ENCODE measurements around the gene ARL11.
"Not testable (repeated sequence)": the region's sequence is repeated elsewhere in the genome, so short reads cannot be mapped to it uniquely, and the experiment has no call there.

ARL11 gene

DNA sequence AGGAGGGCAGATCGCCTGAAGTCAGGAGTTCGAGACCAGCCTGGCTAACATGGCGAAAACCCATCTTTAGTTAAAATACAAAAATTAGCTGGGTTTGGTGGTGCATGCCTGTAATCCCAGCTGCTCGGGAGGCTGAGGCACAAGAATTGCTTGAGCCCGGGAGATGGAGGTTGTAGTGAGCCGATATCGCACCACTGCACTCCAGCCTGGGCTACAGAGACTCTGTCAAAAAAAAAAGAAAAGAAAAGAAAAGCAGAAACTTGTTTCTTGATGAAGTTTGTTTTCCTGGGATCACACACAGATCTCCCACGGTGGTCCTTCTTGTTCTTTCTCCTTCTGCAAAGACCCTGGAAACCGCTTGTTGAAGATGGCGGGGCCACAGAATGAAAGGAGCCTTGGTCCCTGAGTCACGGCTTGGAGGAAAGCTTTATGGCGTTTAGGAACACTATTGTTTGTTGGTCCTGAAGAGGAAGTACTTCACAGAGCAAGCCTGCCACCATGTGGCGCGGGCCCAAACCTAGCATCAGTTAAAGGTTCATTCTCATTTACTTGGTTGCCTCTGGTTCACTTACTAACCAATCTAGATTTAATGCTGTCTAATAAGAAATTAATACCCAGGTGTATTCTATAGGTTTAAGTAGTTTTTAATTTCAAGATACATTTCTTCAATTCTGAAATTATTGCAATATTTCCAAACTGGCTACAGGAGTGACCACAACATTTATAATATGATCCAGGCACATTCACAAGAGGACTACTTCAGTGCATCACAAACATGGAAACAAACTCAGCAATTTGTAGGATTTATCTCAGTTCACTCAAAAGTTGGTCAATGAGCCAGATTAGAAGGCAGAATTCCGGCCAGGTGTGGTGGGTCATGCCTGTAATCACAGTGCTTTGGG is 21.3 kb upstream of the ARL11 start:
- peak; percentile 51 for DNase-seq (ENCODE audit: low read depth)
- TF ChIP-seq, protein P1, sequence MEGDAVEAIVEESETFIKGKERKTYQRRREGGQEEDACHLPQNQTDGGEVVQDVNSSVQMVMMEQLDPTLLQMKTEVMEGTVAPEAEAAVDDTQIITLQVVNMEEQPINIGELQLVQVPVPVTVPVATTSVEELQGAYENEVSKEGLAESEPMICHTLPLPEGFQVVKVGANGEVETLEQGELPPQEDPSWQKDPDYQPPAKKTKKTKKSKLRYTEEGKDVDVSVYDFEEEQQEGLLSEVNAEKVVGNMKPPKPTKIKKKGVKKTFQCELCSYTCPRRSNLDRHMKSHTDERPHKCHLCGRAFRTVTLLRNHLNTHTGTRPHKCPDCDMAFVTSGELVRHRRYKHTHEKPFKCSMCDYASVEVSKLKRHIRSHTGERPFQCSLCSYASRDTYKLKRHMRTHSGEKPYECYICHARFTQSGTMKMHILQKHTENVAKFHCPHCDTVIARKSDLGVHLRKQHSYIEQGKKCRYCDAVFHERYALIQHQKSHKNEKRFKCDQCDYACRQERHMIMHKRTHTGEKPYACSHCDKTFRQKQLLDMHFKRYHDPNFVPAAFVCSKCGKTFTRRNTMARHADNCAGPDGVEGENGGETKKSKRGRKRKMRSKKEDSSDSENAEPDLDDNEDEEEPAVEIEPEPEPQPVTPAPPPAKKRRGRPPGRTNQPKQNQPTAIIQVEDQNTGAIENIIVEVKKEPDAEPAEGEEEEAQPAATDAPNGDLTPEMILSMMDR (conservative IDR thresholded peaks at IDR 0.05; ENCODE audit: low read depth, low read length) = peak; percentile 80
- peak overlapping the region; percentile 31 for H3K4me3 ChIP-seq (ENCODE audit: low read length)

DNA sequence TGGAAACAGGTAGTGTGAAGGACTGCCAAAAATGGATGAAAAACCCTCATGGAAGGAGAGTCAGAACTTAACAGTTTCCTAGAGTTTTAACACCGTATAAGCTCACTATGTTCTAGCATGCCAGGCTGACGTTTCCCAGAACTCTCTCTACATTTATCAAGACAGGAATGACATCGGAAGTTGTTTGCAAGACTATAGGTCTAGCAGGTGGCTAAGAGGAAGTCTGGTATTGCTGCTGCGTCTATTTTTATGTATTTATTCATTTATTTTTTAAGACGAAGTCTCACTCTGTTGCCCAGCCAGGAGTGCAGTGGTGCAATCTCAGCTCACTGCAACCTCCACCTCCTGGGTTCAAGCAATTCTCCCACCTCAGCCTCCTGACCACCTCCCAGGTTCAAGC is 20.5 kb upstream of the ARL11 start:
- no peak for DNase-seq (ENCODE audit: low read depth)
- TF ChIP-seq, protein P1 (conservative IDR thresholded peaks at IDR 0.05; ENCODE audit: low read depth, low read length) = no peak
- H3K4me3 ChIP-seq (ENCODE audit: low read length) = no peak overlapping the region

DNA sequence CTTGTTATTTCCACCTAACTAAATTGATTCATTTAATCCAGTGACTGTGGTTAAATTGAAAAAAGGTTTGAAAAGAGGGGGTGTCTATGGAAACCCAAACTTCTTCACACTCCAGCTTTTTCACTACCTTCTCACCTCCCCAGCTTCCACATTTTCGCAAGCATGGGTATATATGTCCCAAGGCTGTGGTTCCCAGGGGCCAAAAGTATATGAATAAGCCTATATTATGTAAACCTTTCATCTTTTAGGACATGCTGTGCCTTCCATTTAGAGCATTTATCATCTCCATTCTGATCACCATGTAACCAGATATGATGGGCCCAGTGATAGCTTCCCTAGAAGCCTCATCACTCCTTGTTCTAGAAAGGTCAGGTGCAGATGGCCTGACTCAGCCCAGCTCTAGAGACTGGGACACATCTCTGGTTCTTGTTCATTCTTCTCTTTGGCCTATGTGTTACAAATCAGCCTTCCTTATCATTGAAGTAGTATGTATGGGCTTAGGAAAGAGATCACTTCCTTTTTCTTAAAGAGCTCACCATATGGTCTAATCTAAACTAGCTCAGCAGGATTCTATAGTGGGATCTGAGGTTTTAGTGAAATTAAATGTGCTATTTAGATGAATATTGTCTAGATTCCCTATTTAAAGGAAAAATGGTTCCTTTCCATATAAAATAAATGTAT is 19.5 kb upstream of the ARL11 start:
- TF ChIP-seq, protein P1 (conservative IDR thresholded peaks at IDR 0.05; ENCODE audit: low read depth, low read length) = no peak
- DNase-seq (ENCODE audit: low read depth) = no peak
- H3K4me3 ChIP-seq (ENCODE audit: low read length) = no peak overlapping the region

DNA sequence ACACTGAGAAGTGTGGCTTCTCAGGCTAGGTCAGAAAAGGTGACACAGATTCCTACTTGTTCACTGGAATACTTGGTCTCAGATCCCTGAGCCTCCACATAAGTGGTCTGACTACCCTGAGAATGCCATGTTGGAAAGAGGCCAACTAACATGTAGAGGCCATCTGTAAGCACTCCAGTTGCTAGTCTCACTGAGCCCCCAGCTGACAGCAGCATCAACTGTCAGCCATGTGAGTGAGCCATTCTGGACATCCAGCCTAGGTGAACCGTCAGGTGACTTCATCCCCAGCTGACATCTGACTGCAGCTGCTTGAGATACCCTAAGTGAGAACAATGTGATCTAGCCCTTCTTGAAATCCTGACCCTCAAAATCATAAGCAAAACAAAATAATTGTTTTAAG is 18.1 kb upstream of the ARL11 start:
- TF ChIP-seq, protein P1 (conservative IDR thresholded peaks at IDR 0.05; ENCODE audit: low read depth, low read length) = no peak

DNA sequence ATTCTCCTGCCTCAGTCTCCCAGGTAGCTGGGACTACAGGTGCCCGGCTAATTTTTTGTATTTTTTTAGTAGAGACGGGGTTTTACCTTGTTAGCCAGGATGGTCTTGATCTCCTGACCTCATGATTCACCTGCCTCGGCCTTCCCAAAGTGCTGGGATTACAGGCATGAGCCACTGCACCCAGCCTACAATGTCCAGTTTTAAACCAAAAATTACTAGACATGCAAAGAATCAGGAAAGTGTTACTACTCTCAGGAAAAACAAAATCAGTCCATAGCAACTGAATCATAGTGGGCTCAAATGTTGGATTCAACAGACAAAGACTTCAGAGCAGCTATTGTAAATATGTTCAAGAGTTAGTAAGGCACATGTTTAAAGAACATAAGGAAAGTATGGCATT is 16.3 kb upstream of the ARL11 start:
- H3K4me3 ChIP-seq (ENCODE audit: low read length); DNase-seq (ENCODE audit: low read depth): not testable (repeated sequence)

More for the DNA sequence above, 18.1 kb upstream of the ARL11 start:
- DNase-seq (ENCODE audit: low read depth) = no peak
- H3K4me3 ChIP-seq (ENCODE audit: low read length) = no peak overlapping the region

DNA sequence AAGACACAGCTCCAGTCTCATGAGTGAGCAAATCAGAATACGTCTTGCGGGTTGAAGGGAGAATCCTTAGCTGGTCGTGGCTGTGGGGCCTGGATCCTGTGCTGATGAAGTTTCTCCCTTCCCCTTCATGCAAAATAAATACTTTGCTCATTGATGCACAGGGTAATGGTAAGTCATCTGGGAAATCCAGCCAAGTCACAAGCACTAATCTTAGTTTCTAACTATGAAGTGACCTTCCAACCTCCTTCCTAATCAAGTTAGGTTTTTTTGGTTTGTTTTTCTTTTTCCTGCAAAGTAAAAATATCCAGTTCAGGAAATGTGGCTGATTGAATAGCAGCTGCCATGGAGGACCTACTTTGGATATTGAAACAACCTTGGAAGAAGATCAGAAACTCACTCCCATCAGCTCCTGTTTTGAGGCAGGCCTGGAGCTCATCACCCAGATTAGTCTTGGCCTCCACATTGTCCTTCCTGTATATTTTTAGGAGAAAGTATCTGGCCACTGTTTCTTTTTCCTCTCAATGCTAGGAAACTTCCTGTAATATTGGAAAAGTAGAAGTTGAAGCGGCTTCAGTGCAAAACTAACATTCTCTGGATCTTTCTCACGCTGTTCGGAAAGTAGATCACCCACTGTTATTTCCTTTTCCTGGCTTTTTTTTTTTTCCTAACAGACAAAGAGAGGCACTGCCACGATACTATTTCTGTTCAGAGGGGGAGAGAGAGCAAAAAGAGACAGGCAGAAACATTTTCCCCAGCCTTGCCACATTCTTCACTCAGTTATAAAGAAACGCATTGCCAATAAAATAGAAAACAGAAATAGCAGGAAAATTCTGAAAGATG is 12.3 kb upstream of the ARL11 start:
- no peak overlapping the region for H3K4me3 ChIP-seq (ENCODE audit: low read length)
- no peak for DNase-seq (ENCODE audit: low read depth)

More for the DNA sequence above, 12.3 kb upstream of the ARL11 start:
- TF ChIP-seq, protein P1 (conservative IDR thresholded peaks at IDR 0.05; ENCODE audit: low read depth, low read length) = no peak

Data from retinal pigment epithelial cell (primary cell).